Measurements from ENCODE around the gene MYO10. TPM values are rescaled to one million over a fixed set of nuclear protein-coding genes. Genes with fewer than 3 reads are reported as not detected.

MYO10 gene
- total and polyA plus RNA-seq, 2 donors (not counting 3 experiments of a cell fraction or from before 2014, with no cell fraction given), result 36.0 to 148 TPM

GRCh38 chr5:16805486-16805885, 130.6 kb downstream of the MYO10 start:
- dilution Hi-C loops (cut with MboI; ENCODE audit: extremely low pct_ligation_motif_present, low sequenced_read_pairs), result no loop called here
- POLR2A ChIA-PET, result no interaction called here
- no peak overlapping the region for H2AFZ ChIP-seq (ENCODE audit: low read depth, low read length)
- CTCF ChIA-PET, result interaction anchor here (0.7 to 2.0 kb wide), 4 partner anchors 14 to 385 kb away, joined by 3 to 16 read pairs (median 8); no protein-coding TSS in a partner anchor
- no peak overlapping the region for H3K27ac ChIP-seq (ENCODE audit: insufficient read depth, low read depth, low read length)
- peaks cover 0 to 3% of the 10 kb centered on the region in 2 experiments for H3K36me3 ChIP-seq (ENCODE audit: control insufficient read depth in 2 of 2, extremely low read depth in 1 of 2, insufficient read depth in 2 of 2, low read length in 2 of 2)
- no peak overlapping the region for H3K4me3 ChIP-seq (replicated peaks in 1 of 3; ENCODE audit: insufficient read depth in 1 of 3, low read depth in 1 of 3, low read length in 3 of 3)
- no peaks in the 10 kb centered on the region for H3K9me3 ChIP-seq (replicated peaks; ENCODE audit: control insufficient read depth, insufficient read depth, low read length)
- DNase-seq (ENCODE audit: low read depth, low spot score) (no peak), FAIRE-seq (no peak)
- H3K4me1 ChIP-seq (ENCODE audit: control insufficient read depth, extremely low read depth, insufficient read depth, low read length), result peaks cover 9% of the 10 kb centered on the region
- H4K20me1 ChIP-seq (replicated peaks; ENCODE audit: control insufficient read depth, extremely low read depth, insufficient read depth, low read length), result peaks cover 5% of the 10 kb centered on the region
- H3K4me2 ChIP-seq (ENCODE audit: insufficient read depth, low read length), result no peak overlapping the region
- H3K9me1 ChIP-seq (replicated peaks; ENCODE audit: control insufficient read depth, extremely low read depth, insufficient read depth, low read length), result no peaks in the 10 kb centered on the region
- H3K27me3 ChIP-seq (ENCODE audit: control insufficient read depth in 2 of 2, insufficient read depth in 2 of 2, low read length in 2 of 2), result no peaks in the 10 kb centered on the region
- intact Hi-C loops (cut with micrococcal nuclease), result no loop called here
- TF ChIP-seq CTCF (IDR thresholded peaks at IDR 0.05; ENCODE audit: extremely low read depth in 1 of 2, insufficient read depth in 1 of 2, low read depth in 1 of 2, low read length in 2 of 2) (no peak), GATA2 (IDR thresholded peaks at IDR 0.05; ENCODE audit: insufficient read depth, insufficient read length, low read depth, low read length) (no peak), JUN (IDR thresholded peaks at IDR 0.05; ENCODE audit: borderline replicate concordance, insufficient read depth, insufficient read length, low read depth) (no peak), POLR2A (IDR thresholded peaks at IDR 0.05; ENCODE audit: low read depth, low read length) (no peak), EZH2 (IDR thresholded peaks at IDR 0.05; ENCODE audit: borderline replicate concordance, low read depth, low read length, severe bottlenecking) (no peak), MYC (IDR thresholded peaks at IDR 0.05; ENCODE audit: low read depth, low read length) (no peak), FOS (IDR thresholded peaks at IDR 0.05; ENCODE audit: borderline replicate concordance, insufficient read depth, low read length) (no peak), POLR2AphosphoS5 (IDR thresholded peaks at IDR 0.05; ENCODE audit: insufficient read depth, low read depth, low read length) (no peak), MAX (IDR thresholded peaks at IDR 0.05; ENCODE audit: insufficient read depth, insufficient read length) (no peak)
- no peak overlapping the region for H3K9ac ChIP-seq (replicated peaks; ENCODE audit: extremely low read depth, insufficient read depth, low read length)
- H3K79me2 ChIP-seq (ENCODE audit: control insufficient read depth, insufficient read depth, low read length), result peaks cover 95% of the 10 kb centered on the region
- BruUV-seq (replicated peaks), result no TSS peak
